IPS-NIHi7 (cell line): ENCODE results near the gene TF.

Experiments
- DNase-seq: peaks from one replicate; pipeline ENCODE4 v3.0.0; 2012; ENCODE audit warnings: mixed read lengths; ENCODE audit errors: extremely low spot score

The TF gene

DNA sequence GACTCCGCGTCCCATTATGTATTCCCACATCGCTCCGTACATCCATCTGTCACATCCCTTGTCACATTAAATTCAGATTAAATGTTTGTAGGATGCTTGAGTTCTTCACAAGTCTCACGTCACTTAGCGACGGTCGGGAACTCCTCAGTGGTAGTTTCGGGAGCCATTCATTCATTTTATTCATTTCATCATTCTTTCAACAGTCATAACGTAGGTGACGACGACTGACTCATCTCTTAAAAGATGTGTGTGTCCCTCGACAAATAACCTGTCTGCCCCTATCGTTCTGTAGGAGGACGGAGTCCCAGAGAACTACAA, 59.1 kb downstream of the TF start:
- DNase-seq, result no peak

GRCh38 chr3:133805702-133806475, 59.7 kb downstream of the TF start, which contains the start of gene SRPRB:
SRPRB (plus strand) TSS chr3:133805815; CDS start chr3:133805849, 34 bp downstream.
- peak; percentile 99 for DNase-seq

- no peak for DNase-seq
Measured at GRCh38 chr3:133812872-133813271, 66.7 kb downstream of the TF start.

GRCh38 chr3:133815386-133815785, 69.2 kb downstream of the TF start:
- DNase-seq, result no peak

GRCh38 chr3:133820129-133820528, 73.9 kb downstream of the TF start:
- no peak for DNase-seq

- no peak for DNase-seq
Measured at GRCh38 chr3:133820889-133821675, 74.9 kb downstream of the TF start.

GRCh38 chr3:133821767-133822638, 75.8 kb downstream of the TF start:
- peak; percentile 77 for DNase-seq

DNA sequence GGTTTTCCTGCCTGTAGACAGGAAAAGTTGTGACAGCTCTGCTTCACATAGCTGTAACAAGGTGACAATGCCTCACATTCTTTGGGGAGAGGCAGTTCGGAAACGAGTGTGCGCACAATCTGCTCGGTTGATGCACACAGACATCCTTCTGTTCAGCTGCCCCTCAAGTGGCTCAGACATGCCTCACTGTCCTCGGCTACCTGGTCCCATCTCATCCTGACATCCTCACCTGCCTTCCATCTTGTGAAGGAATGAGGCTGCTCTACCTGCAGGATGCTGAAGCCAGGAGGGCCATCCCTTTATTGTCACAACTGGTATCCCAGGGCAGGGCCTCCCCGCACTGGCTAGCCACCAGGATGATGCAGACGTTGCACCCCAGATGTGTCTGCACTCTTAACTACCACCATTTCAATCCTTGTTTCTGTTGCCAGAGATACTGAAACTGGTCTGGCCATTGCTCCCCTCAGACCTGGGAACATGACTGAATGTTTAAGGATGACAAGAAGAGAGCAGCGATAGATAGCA, 78.8 kb downstream of the TF start:
- no peak for DNase-seq

- no peak for DNase-seq
Measured at GRCh38 chr3:133825969-133826727, 80.0 kb downstream of the TF start.

GRCh38 chr3:133827136-133827535, 80.9 kb downstream of the TF start:
- no peak for DNase-seq

GRCh38 chr3:133827684-133828083, 81.5 kb downstream of the TF start:
- no peak for DNase-seq

GRCh38 chr3:133828576-133829309, 82.5 kb downstream of the TF start:
- peak; percentile 71 for DNase-seq

DNA sequence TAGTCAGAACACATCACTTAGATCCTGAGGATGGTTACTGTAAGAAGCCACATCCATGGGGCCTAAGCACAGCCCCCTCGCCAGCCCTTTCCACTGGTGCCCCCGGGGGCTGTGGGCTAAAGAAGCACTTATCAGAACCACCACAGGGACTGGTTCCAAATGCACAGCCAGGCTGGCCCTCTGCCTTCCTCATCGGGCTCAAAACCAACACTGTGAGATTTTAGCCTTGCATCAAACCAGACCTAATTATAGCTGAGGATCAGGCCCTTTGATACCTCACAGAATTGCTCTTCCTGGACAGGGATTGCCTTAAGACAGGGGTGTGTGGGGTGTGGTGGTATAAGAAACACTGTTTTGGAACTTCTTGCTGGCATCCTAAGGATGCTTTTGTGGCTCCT, 83.1 kb downstream of the TF start:
- DNase-seq, result no peak

- no peak for DNase-seq
Measured at GRCh38 chr3:133830071-133830470, 83.9 kb downstream of the TF start.

DNA sequence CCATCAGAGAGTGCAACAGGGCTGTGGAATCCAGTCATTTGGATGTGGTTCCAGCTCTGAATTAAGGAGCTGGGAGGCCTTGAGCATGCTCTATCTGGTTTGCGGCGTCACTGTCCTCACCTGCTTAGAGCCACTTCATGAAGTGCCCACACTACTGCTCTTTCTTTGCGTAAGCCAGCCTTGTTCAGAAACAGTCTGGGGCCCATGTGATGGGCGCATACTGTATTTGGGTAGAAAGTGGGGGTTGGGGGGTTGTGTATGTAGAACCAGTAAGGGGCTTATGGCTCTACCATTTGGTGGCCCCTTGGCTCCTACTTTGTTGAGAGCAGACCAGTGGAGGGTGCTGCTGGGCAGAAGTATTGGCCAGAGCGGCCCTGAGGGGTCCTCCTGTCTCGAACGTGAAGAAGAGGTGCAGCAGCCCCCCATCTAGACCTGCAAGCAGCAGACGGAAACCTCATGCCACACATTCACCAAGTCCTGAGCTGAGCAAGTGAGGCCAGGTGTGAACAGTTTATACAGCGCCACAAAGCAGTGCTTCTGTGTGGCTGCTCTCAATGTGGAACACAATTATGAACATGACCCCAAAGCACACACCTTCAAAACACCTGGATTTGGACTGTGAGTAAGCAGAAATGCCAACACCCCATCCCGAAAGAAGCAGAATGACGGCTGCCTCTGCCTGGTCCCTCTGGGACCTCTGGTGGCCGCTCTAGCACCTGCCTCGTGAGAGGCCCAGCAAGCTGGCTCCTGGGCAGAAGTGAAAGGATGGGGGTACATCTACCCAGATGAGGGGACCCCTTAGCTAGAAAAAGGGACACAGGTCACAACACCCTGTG, 86.0 kb downstream of the TF start:
- DNase-seq, result peak; percentile 47

- DNase-seq, result no peak
Measured at GRCh38 chr3:133832802-133833144, 86.6 kb downstream of the TF start.

DNA sequence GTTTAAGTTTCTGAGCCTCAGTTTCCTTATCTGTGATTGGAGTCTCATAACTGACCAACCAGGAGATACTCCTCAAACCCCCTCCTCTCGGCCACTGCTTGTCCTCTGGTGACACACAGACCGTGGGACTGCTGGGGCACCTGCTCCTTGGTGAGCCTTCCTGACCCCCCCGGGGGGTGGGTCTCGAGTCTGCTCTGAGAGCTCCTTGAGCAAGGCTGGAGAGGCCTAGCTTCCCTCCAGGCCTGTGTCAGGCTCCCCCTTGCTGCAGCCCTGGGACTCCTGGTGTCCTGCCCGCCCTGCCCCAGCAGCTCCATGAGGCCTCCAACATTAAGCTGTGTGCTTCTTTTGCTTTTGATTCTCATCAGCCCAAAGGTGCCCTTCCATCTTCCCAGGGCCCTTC, 87.1 kb downstream of the TF start:
- DNase-seq, result no peak

DNA sequence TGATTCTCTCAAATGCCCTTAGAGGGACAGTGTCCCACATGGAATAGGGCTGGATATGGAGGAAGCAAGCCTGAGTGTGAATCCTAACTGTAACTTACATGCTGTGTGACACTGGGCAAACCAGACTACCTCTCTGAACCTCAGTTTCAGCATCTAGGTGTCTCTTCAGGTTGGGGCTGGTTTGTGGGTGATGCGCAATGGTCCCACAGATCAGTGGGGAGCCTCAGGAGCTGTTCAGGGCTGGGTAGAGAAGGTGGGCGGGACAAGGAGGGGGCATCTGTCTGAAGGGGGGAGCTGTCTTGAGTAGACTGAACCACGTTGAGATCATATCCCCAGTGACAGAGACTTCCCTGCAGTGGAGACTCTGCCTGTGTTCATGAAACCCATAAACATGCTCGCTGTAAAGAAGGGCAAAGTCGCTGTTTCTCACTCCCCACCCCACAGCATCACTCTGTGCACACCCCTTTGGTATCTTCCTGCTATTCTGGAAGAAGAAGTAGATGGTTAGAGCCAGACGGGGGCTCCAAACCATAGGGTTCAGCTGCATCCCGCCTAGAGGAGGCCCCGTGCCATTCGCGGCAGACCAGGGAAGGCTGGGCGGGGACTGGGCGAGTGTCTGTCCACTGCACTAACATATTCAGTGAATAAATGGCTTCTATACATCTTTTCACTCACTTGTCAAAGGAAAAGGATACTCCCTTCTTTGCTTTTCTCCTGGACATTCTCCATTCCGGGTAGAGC, 87.9 kb downstream of the TF start:
- DNase-seq, result peak; percentile 34
